GM06990 (cell line): ENCODE results near the gene TUB.

Source experiments
- DNase-seq: peaks from one replicate; pipeline ENCODE4 v3.0.0-alpha.2; 2011; ENCODE audit not compliant: insufficient read length; ENCODE audit errors: extremely low read depth
- H3K27me3 ChIP-seq: replicated peaks from 2 replicates; pipeline ENCODE4 v1.6.0; 2011; ENCODE audit warnings: low read length; ENCODE audit not compliant: control insufficient read depth, insufficient read depth
- H3K36me3 ChIP-seq: 2 replicates; pipeline ENCODE4 v1.5.1; 2011; ENCODE audit warnings: low read length; ENCODE audit not compliant: control insufficient read depth, insufficient read depth
- H3K4me3 ChIP-seq: replicated peaks from 2 replicates; pipeline ENCODE4 v1.5.1; 2011; ENCODE audit warnings: low read depth, mild to moderate bottlenecking, control low read depth, low read length
- CTCF ChIP-seq: IDR thresholded peaks from 2 replicates; pipeline ENCODE4 v1.5.1; 2011; ENCODE audit warnings: low read length, control low read depth, mild to moderate bottlenecking, inconsistent platforms; ENCODE audit not compliant: insufficient read depth, poor library complexity, severe bottlenecking

TUB gene

GRCh38 chr11:8098879-8099278 is 17.9 kb downstream of the TUB start:
- Histone ChIP-seq H3K4me3 (no peak overlapping the region), H3K36me3 (no peaks in the 10 kb centered on the region), H3K27me3 (no peaks in the 10 kb centered on the region)
- no peak for DNase-seq
- TF ChIP-seq CTCF, result no peak

GRCh38 chr11:8099291-8099899 is 18.4 kb downstream of the TUB start:
- TF ChIP-seq CTCF, result peak; percentile 85
- Histone ChIP-seq H3K36me3 (no peaks in the 10 kb centered on the region), H3K27me3 (no peaks in the 10 kb centered on the region), H3K4me3 (no peak overlapping the region)
- no peak for DNase-seq

GRCh38 chr11:8100158-8100557 is 19.1 kb downstream of the TUB start:
- DNase-seq, result no peak
- Histone ChIP-seq H3K36me3 (no peaks in the 10 kb centered on the region), H3K27me3 (no peaks in the 10 kb centered on the region), H3K4me3 (no peak overlapping the region)
- TF ChIP-seq CTCF, result no peak

GRCh38 chr11:8100605-8101004 is 19.6 kb downstream of the TUB start:
- no peaks in the 10 kb centered on the region for H3K27me3 ChIP-seq
- DNase-seq, result no peak
- H3K36me3 ChIP-seq, result no peaks in the 10 kb centered on the region
- H3K4me3 ChIP-seq, result no peak overlapping the region
- no peak for TF ChIP-seq CTCF

GRCh38 chr11:8101421-8101820 is 20.4 kb downstream of the TUB start:
- no peak for DNase-seq
- H3K27me3 ChIP-seq, result no peaks in the 10 kb centered on the region
- no peaks in the 10 kb centered on the region for H3K36me3 ChIP-seq
- no peak overlapping the region for H3K4me3 ChIP-seq
- no peak for TF ChIP-seq CTCF
